CD4-positive, alpha-beta T cell treated with Interleukin-17A for 1 hour (primary cell): ENCODE results near the gene VDR.

ENCODE experiments used
- DNase-seq: peaks from one replicate; pipeline ENCODE4 v3.0.0-alpha.2; 2020

VDR gene

GRCh38 chr12:47927346-47927745 lies 22.6 kb upstream of the VDR start:
- DNase-seq: no peak

- no peak for DNase-seq
Measured at GRCh38 chr12:47921907-47922306, 17.1 kb upstream of the VDR start.

GRCh38 chr12:47920913-47921312 lies 16.1 kb upstream of the VDR start:
- DNase-seq: no peak

GRCh38 chr12:47913081-47913480 lies 8.3 kb upstream of the VDR start:
- no peak for DNase-seq

- no peak for DNase-seq
Measured at GRCh38 chr12:47912556-47912955, 7.8 kb upstream of the VDR start.

GRCh38 chr12:47910981-47911380 lies 6.2 kb upstream of the VDR start:
- DNase-seq: no peak

GRCh38 chr12:47910486-47910885 lies 5.7 kb upstream of the VDR start:
- no peak for DNase-seq

- no peak for DNase-seq
Measured at GRCh38 chr12:47909839-47910465, 5.2 kb upstream of the VDR start.

GRCh38 chr12:47908738-47909137 lies 3.9 kb upstream of the VDR start:
- no peak for DNase-seq

- no peak for DNase-seq
Measured at GRCh38 chr12:47907851-47908454, 3.2 kb upstream of the VDR start.

- peak; percentile 61 for DNase-seq
Measured at GRCh38 chr12:47903927-47904712, 674 bp downstream of the VDR start.

GRCh38 chr12:47903151-47903611 lies 1.6 kb downstream of the VDR start:
- DNase-seq: no peak

- DNase-seq: no peak
Measured at GRCh38 chr12:47902131-47902639, 2.6 kb downstream of the VDR start.

GRCh38 chr12:47901718-47902093 lies 3.1 kb downstream of the VDR start:
- no peak for DNase-seq

GRCh38 chr12:47901063-47901717 lies 3.6 kb downstream of the VDR start:
- DNase-seq: peak; percentile 9

GRCh38 chr12:47900131-47901062 lies 4.4 kb downstream of the VDR start:
- DNase-seq: peak; percentile 11

GRCh38 chr12:47899466-47899865 lies 5.3 kb downstream of the VDR start:
- DNase-seq: no peak

- no peak for DNase-seq
Measured at GRCh38 chr12:47896633-47897032, 8.2 kb downstream of the VDR start.

- DNase-seq: no peak
Measured at GRCh38 chr12:47896022-47896421, 8.8 kb downstream of the VDR start.

- DNase-seq: no peak
Measured at GRCh38 chr12:47894652-47895051, 10.1 kb downstream of the VDR start.

- no peak for DNase-seq
Measured at GRCh38 chr12:47894068-47894467, 10.7 kb downstream of the VDR start.

- DNase-seq: no peak
Measured at GRCh38 chr12:47892819-47893218, 12.0 kb downstream of the VDR start.
